COLO829 (cell line): Measurements from ENCODE around the gene ZNF281.
"Not testable (repeated sequence)": the region's sequence is repeated elsewhere in the genome, so short reads cannot be mapped to it uniquely, and the experiment has no call there.

Experiments
- DNase-seq: peaks from one replicate; pipeline ENCODE4 v3.0.0; 2012; ENCODE audit warnings: low spot score

The ZNF281 gene

GRCh38 chr1:200409761-200410565 lies at the start of gene ZNF281:
Gene ZNF281, minus strand, starts transcription at chr1:200410036. Its CDS starts 331 bp downstream, at chr1:200409705.
- DNase-seq: peak; percentile 97

GRCh38 chr1:200458780-200459179 lies 48.9 kb upstream of the ZNF281 start:
- DNase-seq: no peak

- DNase-seq: no peak
These were observed 48.0 kb upstream of the ZNF281 start for GRCh38 chr1:200457810-200458209.

- no peak for DNase-seq
These were observed 44.6 kb upstream of the ZNF281 start for GRCh38 chr1:200454425-200454824.

GRCh38 chr1:200453553-200453905 lies 43.7 kb upstream of the ZNF281 start:
- DNase-seq: no peak

- no peak for DNase-seq
These were observed 43.2 kb upstream of the ZNF281 start for GRCh38 chr1:200452850-200453552.

GRCh38 chr1:200448034-200448762 lies 38.4 kb upstream of the ZNF281 start:
- DNase-seq: no peak

GRCh38 chr1:200445213-200445612 lies 35.4 kb upstream of the ZNF281 start:
- peak; percentile 34 for DNase-seq

- DNase-seq: no peak
These were observed 34.6 kb upstream of the ZNF281 start for GRCh38 chr1:200444478-200444877.

GRCh38 chr1:200443860-200444259 lies 34.0 kb upstream of the ZNF281 start:
- DNase-seq: no peak

- no peak for DNase-seq
These were observed 32.8 kb upstream of the ZNF281 start for GRCh38 chr1:200442537-200443156.

- peak; percentile 44 for DNase-seq
These were observed 32.2 kb upstream of the ZNF281 start for GRCh38 chr1:200442023-200442422.

GRCh38 chr1:200438911-200439310 lies 29.1 kb upstream of the ZNF281 start:
- peak; percentile 59 for DNase-seq

- not testable (repeated sequence) for DNase-seq
These were observed 28.6 kb upstream of the ZNF281 start for GRCh38 chr1:200438413-200438812.

- no peak for DNase-seq
These were observed 27.8 kb upstream of the ZNF281 start for GRCh38 chr1:200437556-200438203.

GRCh38 chr1:200437088-200437487 lies 27.3 kb upstream of the ZNF281 start:
- no peak for DNase-seq

GRCh38 chr1:200436436-200436835 lies 26.6 kb upstream of the ZNF281 start:
- no peak for DNase-seq

GRCh38 chr1:200435200-200435780 lies 25.5 kb upstream of the ZNF281 start:
- DNase-seq: peak; percentile 88

- DNase-seq: no peak
These were observed 23.8 kb upstream of the ZNF281 start for GRCh38 chr1:200433586-200433985.

GRCh38 chr1:200432586-200432985 lies 22.8 kb upstream of the ZNF281 start:
- DNase-seq: no peak

GRCh38 chr1:200429221-200429751 lies 19.4 kb upstream of the ZNF281 start:
- no peak for DNase-seq
